ENCODE data around the gene AK1. TPM values are rescaled to one million over a fixed set of nuclear protein-coding genes. Genes with fewer than 3 reads are reported as not detected.

Gene AK1
- total and polyA plus RNA-seq, 10 of the 15 experiments (the other 5 are each of a cell fraction or from before 2014, with no cell fraction given) = 0.23 to 3.1 (median 1.8) TPM

GRCh38 chr9:127822108-127822507 lies 55.4 kb downstream of the AK1 start:
- Histone ChIP-seq H4K20me1 (ENCODE audit: control insufficient read depth, insufficient read depth) (no peaks in the 10 kb centered on the region), H3K27me3 (replicated peaks in 1 of 2; ENCODE audit: control insufficient read depth in 2 of 2, insufficient read depth in 2 of 2, low read length in 1 of 2) (no peaks in the 10 kb centered on the region), H3K36me3 (ENCODE audit: control insufficient read depth in 2 of 2, insufficient read depth in 2 of 2, low read length in 1 of 2) (peaks cover 0 to 2% of the 10 kb centered on the region in 2 experiments; a peak in 2 of 4 replicates), H3K27ac (ENCODE audit: control insufficient read depth, insufficient read depth) (no peak overlapping the region), H3K79me2 (ENCODE audit: control insufficient read depth, insufficient read depth, low read length) (no peaks in the 10 kb centered on the region), H3K9ac (ENCODE audit: control insufficient read depth, insufficient read depth, low read length) (no peak overlapping the region), H2AFZ (ENCODE audit: control insufficient read depth, low read depth, low read length) (no peak overlapping the region), H3K4me2 (ENCODE audit: control insufficient read depth, insufficient read depth) (no peak overlapping the region), H3K4me3 (no peak overlapping the region), H3K4me1 (ENCODE audit: control insufficient read depth, insufficient read depth, low read length) (no peaks in the 10 kb centered on the region), H3K9me3 (replicated peaks; ENCODE audit: control insufficient read depth, insufficient read depth, low read length) (no peaks in the 10 kb centered on the region)
- no peak for TF ChIP-seq RELB (IDR thresholded peaks at IDR 0.05; ENCODE audit: low read depth)
- no peak for TF ChIP-seq BHLHE40 (IDR thresholded peaks at IDR 0.05; ENCODE audit: borderline replicate concordance in 1 of 2, low read depth in 2 of 2, low read length in 1 of 2)
- TF ChIP-seq CBX5 (IDR thresholded peaks at IDR 0.05; ENCODE audit: low read depth) = no peak
- no peak for TF ChIP-seq POU2F2 (IDR thresholded peaks at IDR 0.05; ENCODE audit: borderline replicate concordance, low read depth, low read length)
- no peak for TF ChIP-seq WRNIP1 (IDR thresholded peaks at IDR 0.05; ENCODE audit: borderline replicate concordance, low read depth, low read length)
- no peak for TF ChIP-seq LARP7 (IDR thresholded peaks at IDR 0.05)
- TF ChIP-seq RAD51 (IDR thresholded peaks at IDR 0.05) = no peak
- no peak for TF ChIP-seq CREM (IDR thresholded peaks at IDR 0.05; ENCODE audit: low read depth)
- no peak for TF ChIP-seq SKIL (IDR thresholded peaks at IDR 0.05; ENCODE audit: low read depth, poor library complexity, severe bottlenecking)
- no peak for TF ChIP-seq MTA3 (IDR thresholded peaks at IDR 0.05; ENCODE audit: borderline replicate concordance, low read length)
- TF ChIP-seq FOS (IDR thresholded peaks at IDR 0.05; ENCODE audit: borderline replicate concordance, extremely low read depth, insufficient read length) = no peak
- no peak for TF ChIP-seq CHD4 (IDR thresholded peaks at IDR 0.05)
- in situ Hi-C loops (cut with MboI) (no loop called here), intact Hi-C loops (cut with micrococcal nuclease; ENCODE audit: unreplicated experiment) (no loop called here)
- SMC1A ChIA-PET (ENCODE audit: uncharacterized antibody, unreplicated experiment) = no interaction called here
- FAIRE-seq (no peak), DNase-seq (ENCODE audit: low read depth, low spot score) (no peak), ATAC-seq (no peak)
- no TSS peak for BruUV-seq (replicated peaks)
- 83% methylated on average over 4 of the region's 4 CpGs for WGBS (ENCODE audit: insufficient coverage, insufficient replicate concordance, low lambda C conversion rate, missing lambda C conversion rate)
- CTCF ChIA-PET = no interaction called here
- RAD21 ChIA-PET (ENCODE audit: unreplicated experiment) = no interaction called here
- POLR2A ChIA-PET = no interaction called here

Data from GM12878 (cell line).